SJCRH30 (cell line): ENCODE data around the gene ZNF622. TPM values are rescaled to one million over a fixed set of nuclear protein-coding genes. Genes with fewer than 3 reads are reported as not detected.
"Not testable (repeated sequence)": the region's sequence is repeated elsewhere in the genome, so short reads cannot be mapped to it uniquely, and the experiment has no call there.

ENCODE experiments used
- DNase-seq, 2 experiments: peaks; one replicate each; pipeline ENCODE4 v3.0.0-alpha.2; 2015 to 2020
- H3K27ac ChIP-seq: fragments of 250-450 bp; sonication (Bioruptor Pico); 2 replicates; pipeline ENCODE4 v1.5.1; 2020; ENCODE audit warnings: mild to moderate bottlenecking, moderate library complexity
- H3K27me3 ChIP-seq: fragments of 250-450 bp; sonication (Bioruptor Pico); 2 replicates; pipeline ENCODE4 v1.5.1; 2020; ENCODE audit warnings: mild to moderate bottlenecking, moderate library complexity
- H3K36me3 ChIP-seq: fragments of 250-450 bp; sonication (Bioruptor Pico); 2 replicates; pipeline ENCODE4 v1.5.1; 2020; ENCODE audit warnings: mild to moderate bottlenecking, moderate library complexity
- H3K4me1 ChIP-seq: fragments of 250-450 bp; sonication (Bioruptor Pico); 2 replicates; pipeline ENCODE4 v1.5.1; 2020; ENCODE audit warnings: mild to moderate bottlenecking, moderate library complexity
- H3K4me3 ChIP-seq: fragments of 250-450 bp; sonication (Bioruptor Pico); 2 replicates; pipeline ENCODE4 v1.5.1; 2020; ENCODE audit warnings: mild to moderate bottlenecking, moderate library complexity
- H3K9me3 ChIP-seq: fragments of 250-450 bp; sonication (Bioruptor Pico); replicated peaks from 2 replicates; pipeline ENCODE4 v1.5.1; 2020; ENCODE audit warnings: mild to moderate bottlenecking, moderate library complexity
- total RNA-seq: library from RNA; depleted of rRNA; stranded (reverse); fragments of >200 nt; shearing (Covaris generic); gene quantifications from 2 replicates; pipeline ENCODE4 v1.2.3, GENCODE V29; 2014

Gene ZNF622
- total RNA-seq, 1 experiment from 2014 or later, result 15.8 TPM

DNA sequence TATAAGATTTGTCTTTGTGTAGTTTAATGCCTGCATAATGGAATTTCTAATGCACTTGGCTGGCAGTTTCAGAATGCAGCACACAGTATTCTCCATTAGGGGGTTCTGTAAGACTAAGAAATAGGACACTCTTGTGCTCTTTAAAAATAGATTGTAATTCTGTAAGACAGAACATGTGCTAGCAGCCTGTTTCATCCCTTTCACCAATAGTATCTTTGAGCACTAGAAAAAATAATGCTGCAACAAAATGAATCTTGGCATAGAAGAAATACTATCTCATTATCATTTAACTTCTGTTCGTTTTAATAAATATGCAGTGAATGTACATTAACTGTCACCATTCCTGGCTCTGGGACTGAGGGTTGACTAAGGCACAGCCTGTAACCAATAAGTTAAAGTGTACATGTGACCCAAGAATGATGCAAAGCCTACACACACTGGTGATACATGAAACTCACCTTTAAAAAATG is 23.8 kb upstream of the ZNF622 start:
- Histone ChIP-seq H3K36me3 (no peaks in the 10 kb centered on the region), H3K27ac (no peak overlapping the region), H3K4me3 (no peak overlapping the region), H3K9me3 (no peaks in the 10 kb centered on the region), H3K27me3 (no peaks in the 10 kb centered on the region), H3K4me1 (peaks cover 17% of the 10 kb centered on the region)
- DNase-seq, result peak in 1 of 2 experiments; percentile 50

GRCh38 chr5:16487456-16487855 is 21.9 kb upstream of the ZNF622 start:
- H3K36me3 ChIP-seq, result no peaks in the 10 kb centered on the region
- no peak for DNase-seq
- H3K9me3 ChIP-seq, result no peaks in the 10 kb centered on the region
- H3K4me3 ChIP-seq, result no peak overlapping the region
- no peak overlapping the region for H3K27ac ChIP-seq
- H3K27me3 ChIP-seq, result no peaks in the 10 kb centered on the region
- H3K4me1 ChIP-seq, result peaks cover 5% of the 10 kb centered on the region

DNA sequence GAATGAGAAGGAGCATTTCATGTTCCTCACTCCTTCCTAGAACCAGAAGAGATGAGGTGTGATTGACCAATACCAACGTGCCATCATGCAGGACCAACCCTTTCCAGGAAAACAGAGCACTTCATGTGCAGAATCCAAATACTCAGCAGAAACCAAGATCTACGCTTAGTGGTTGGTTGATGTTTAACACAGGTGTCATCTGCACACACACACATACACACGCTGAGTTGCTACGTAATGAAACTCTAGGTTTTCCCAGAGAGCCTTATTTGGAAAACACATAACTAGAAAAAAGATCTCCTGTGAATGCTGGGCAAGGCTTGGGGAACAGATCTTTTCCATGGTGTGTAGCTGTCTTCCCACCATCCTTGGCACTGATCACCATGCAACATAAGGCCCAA is 21.1 kb upstream of the ZNF622 start:
- H3K27me3 ChIP-seq, result no peaks in the 10 kb centered on the region
- H3K36me3 ChIP-seq, result no peaks in the 10 kb centered on the region
- no peak for DNase-seq
- H3K4me3 ChIP-seq, result no peak overlapping the region
- H3K9me3 ChIP-seq, result no peaks in the 10 kb centered on the region
- H3K27ac ChIP-seq, result no peak overlapping the region
- H3K4me1 ChIP-seq, result peaks cover 1% of the 10 kb centered on the region; the same call in 1 of the 2 replicates

DNA sequence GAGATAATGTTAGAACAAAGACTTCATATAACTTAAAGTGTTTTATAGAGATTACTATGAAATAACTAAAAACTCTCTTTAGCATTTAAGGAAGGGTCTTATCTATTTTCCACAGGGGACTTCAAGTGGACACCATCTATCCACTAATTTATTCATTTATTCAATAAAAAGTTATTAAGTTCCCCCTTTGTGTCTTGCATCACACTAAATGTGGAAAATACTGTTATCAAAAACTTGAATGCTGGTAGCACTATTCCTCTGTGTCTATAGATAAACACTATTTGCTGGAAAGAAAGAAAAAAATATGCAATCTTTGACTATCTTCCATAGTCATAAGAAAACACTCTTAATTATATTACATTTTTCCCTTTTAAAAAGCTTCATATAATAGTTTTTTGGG is 20.1 kb upstream of the ZNF622 start:
- H3K27me3 ChIP-seq, result no peaks in the 10 kb centered on the region
- no peak for DNase-seq
- H3K36me3 ChIP-seq, result no peaks in the 10 kb centered on the region
- H3K27ac ChIP-seq, result no peak overlapping the region
- H3K4me1 ChIP-seq, result peaks cover 6% of the 10 kb centered on the region; the same call in 1 of the 2 replicates
- H3K4me3 ChIP-seq, result no peak overlapping the region
- no peaks in the 10 kb centered on the region for H3K9me3 ChIP-seq

DNA sequence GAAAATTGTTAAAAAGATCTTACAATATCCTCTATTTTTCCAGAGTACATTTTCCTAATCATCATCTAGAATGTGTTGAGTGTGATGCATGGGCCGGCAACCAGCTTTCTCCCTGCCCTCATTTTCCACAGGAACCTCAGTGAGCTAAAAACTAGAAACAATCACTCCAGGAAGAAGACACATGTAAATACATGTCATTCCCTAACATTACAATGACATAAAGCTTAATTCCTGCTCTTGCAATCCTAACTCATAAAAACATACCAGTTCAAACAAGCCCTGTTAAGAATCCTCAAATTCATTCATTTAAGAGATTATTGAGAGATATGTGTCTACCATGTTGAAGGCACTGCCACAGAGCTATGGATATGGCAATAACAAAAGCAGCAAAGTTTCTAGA is 18.5 kb upstream of the ZNF622 start:
- Histone ChIP-seq H3K27me3 (no peaks in the 10 kb centered on the region), H3K36me3 (no peaks in the 10 kb centered on the region), H3K4me3 (no peak overlapping the region), H3K9me3 (no peaks in the 10 kb centered on the region), H3K4me1 (peaks cover 9% of the 10 kb centered on the region; the same call in 1 of the 2 replicates), H3K27ac (no peak overlapping the region)
- DNase-seq, result no peak

GRCh38 chr5:16483361-16483760 is 17.8 kb upstream of the ZNF622 start:
- Histone ChIP-seq H3K4me1 (peaks cover 9% of the 10 kb centered on the region; the same call in 1 of the 2 replicates), H3K4me3 (no peak overlapping the region), H3K27me3 (no peaks in the 10 kb centered on the region), H3K9me3 (no peaks in the 10 kb centered on the region), H3K36me3 (no peaks in the 10 kb centered on the region), H3K27ac (no peak overlapping the region)
- no peak for DNase-seq

DNA sequence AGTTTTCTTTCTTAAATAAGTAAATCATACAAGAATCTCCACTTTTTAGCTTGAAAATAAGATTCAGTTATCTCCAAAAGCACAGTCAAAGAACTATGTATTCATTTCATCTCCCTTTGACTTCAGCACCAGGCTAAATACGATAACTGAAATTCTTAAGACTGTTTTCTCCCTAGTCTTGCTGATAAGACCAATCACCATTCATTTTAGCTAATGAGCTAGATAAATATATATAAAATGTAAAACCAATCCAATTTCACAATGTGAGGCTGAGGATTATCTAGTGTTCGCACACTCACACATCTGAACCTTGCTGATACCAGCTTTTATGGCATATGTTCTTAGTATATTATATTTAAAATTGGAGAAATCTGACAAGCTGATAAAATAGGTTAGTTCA is 17.3 kb upstream of the ZNF622 start:
- DNase-seq, result no peak

GRCh38 chr5:16480821-16481538 is 15.4 kb upstream of the ZNF622 start:
- DNase-seq, result peak in 1 of 2 experiments; percentile 24
- no peaks in the 10 kb centered on the region for H3K9me3 ChIP-seq
- no peaks in the 10 kb centered on the region for H3K27me3 ChIP-seq
- peak overlapping the region; percentile 49 for H3K27ac ChIP-seq
- H3K4me3 ChIP-seq, result no peak overlapping the region
- no peaks in the 10 kb centered on the region for H3K36me3 ChIP-seq
- peaks cover 9% of the 10 kb centered on the region; the same call in 1 of the 2 replicates for H3K4me1 ChIP-seq

More for the DNA sequence above, 17.3 kb upstream of the ZNF622 start:
- no peak overlapping the region for H3K27ac ChIP-seq
- no peak overlapping the region for H3K4me3 ChIP-seq
- no peaks in the 10 kb centered on the region for H3K9me3 ChIP-seq
- H3K27me3 ChIP-seq, result no peaks in the 10 kb centered on the region
- peaks cover 9% of the 10 kb centered on the region; the same call in 1 of the 2 replicates for H3K4me1 ChIP-seq
- H3K36me3 ChIP-seq, result no peaks in the 10 kb centered on the region

- Histone ChIP-seq H3K4me3 (no peak overlapping the region), H3K9me3 (no peaks in the 10 kb centered on the region), H3K4me1 (peaks cover 9% of the 10 kb centered on the region; the same call in 1 of the 2 replicates), H3K36me3 (no peaks in the 10 kb centered on the region), H3K27me3 (no peaks in the 10 kb centered on the region), H3K27ac (no peak overlapping the region)
- no peak for DNase-seq
These were observed 14.5 kb upstream of the ZNF622 start for GRCh38 chr5:16480144-16480543.

DNA sequence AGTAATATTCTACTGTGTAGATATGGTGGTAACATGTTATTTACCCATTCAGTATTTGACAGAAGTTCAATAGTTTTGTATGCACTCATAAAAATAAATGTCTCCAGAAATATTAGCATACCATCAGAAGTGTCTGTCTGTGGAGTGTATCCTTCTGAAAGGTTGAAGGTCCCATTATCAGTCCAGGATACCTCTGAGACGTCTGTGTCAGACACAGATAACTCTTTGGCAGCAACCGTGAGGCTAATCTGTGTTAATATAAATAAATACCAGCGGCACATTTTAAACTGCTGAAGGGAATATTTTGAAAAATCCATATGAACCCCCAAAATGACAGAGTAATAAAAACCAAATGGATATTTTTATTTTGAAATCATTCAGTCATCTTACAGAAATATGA is 11.9 kb upstream of the ZNF622 start:
- Histone ChIP-seq H3K4me3 (no peak overlapping the region), H3K27me3 (no peaks in the 10 kb centered on the region), H3K27ac (no peak overlapping the region), H3K9me3 (no peaks in the 10 kb centered on the region), H3K4me1 (peaks cover 9% of the 10 kb centered on the region; the same call in 1 of the 2 replicates), H3K36me3 (no peaks in the 10 kb centered on the region)
- DNase-seq, result no peak

DNA sequence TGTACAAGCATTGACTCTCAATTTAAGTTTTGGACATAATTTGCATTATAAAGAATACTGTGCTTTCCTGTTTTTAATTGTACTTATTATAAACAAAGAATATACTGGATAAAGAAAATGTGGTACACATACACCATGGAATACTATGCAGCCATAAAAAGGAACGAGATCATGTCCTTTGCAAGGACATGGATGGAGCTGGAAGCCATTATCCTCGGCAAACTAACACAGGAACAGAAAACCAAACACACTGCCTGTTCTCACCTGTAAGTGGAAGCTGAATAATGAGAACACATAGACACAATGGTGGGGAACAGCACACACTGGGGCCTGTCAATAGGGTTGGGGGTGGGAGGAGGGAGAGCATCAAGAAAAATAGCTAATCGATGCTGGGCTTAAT is 10.8 kb upstream of the ZNF622 start:
- not testable (repeated sequence) for H3K27ac ChIP-seq, H3K36me3 ChIP-seq, H3K9me3 ChIP-seq, H3K4me3 ChIP-seq, H3K4me1 ChIP-seq, DNase-seq, H3K27me3 ChIP-seq

GRCh38 chr5:16471387-16471786 is 5.8 kb upstream of the ZNF622 start:
- Histone ChIP-seq H3K4me3 (no peak overlapping the region), H3K4me1 (peaks cover 8% of the 10 kb centered on the region), H3K27ac (no peak overlapping the region), H3K9me3 (no peaks in the 10 kb centered on the region), H3K27me3 (no peaks in the 10 kb centered on the region), H3K36me3 (no peaks in the 10 kb centered on the region)
- no peak for DNase-seq

DNA sequence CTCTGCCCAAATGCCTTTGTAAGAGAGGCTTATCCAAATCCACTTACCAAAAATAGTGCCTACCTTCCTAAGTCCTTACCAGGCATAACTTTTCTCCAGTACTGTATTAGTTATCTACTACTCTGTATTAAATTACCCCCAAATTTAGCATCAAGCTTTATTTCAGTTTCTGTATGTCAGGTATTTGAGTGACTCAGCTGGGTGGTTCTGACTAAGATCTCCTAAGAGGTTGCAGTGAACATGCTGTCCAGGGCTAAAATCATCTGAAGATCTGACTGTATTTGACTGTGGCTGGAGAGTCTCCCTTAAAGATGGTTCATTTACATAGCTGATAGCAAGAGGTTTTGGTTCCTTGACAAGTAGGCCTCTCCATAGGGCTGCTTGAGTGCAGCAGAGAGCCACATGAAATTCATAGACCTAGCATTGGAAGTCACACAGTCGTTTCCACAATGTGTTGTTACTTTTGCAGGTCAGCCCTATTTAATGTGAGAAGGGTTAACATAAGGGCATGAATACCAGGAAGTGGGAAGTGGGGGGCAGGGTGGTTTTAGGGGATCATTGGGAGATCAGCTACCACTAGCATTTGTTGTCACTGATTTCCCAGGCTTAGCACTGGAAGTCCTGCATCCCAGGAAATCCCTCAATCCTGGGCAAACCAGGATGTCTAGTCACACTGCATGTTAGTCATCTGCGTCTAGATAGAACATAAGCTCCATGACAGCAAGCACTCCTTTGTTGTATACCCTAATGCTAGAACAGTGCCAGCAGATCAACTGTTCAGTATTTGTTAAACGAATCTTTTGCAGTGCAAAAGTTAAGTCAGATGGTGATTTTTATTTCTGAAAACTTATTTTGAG is 2.0 kb upstream of the ZNF622 start:
- DNase-seq, result no peak
- Histone ChIP-seq H3K4me1 (peaks cover 8% of the 10 kb centered on the region), H3K27ac (no peak overlapping the region), H3K4me3 (no peak overlapping the region), H3K27me3 (no peaks in the 10 kb centered on the region), H3K36me3 (no peaks in the 10 kb centered on the region; the same call in 1 of the 2 replicates), H3K9me3 (no peaks in the 10 kb centered on the region)

DNA sequence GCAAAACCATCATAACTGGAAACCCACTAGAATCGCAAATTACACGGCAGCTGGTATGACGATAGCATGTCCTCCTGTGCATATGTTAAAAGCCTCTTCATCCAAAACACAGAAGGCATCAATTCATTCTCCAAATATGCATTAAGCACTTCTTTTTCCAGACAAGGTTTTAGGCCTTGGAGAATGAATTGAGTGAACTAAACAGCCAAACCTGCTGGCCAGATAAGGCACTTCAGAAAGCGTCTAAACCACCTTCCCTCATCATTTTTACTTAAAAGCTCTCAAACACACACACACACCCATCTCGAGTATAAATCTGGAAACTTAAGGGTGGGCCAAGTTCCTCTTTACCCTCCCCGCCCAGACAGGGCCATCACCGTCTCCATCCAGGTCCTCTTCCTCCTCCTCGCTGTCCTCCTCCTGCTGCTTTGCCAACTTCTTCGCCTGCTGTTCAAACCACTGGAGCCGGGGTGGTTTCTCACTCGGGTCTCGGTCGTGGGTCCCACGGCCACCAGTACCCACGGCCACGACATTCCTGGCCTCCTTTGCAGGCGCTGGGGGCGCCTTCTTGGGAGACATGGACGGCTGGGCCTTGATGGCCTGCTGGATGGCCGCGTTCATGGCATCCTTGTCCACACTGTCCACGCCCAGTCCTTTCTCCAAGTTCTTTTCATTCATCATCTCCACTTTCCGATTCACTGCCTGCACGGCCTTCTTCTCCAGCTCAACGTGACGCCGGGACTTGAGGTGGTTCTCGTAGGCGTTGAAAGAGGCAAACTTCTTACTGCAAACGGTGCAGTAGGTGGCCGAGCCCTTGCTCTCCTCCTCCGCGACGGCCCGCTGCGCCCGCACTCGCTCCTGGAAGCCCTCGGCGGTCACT is 696 bp downstream of the ZNF622 start:
- Histone ChIP-seq H3K27ac (peak overlapping the region; percentile 66), H3K36me3 (peaks cover 4% of the 10 kb centered on the region), H3K4me3 (peak overlapping the region; percentile 77), H3K9me3 (no peaks in the 10 kb centered on the region), H3K27me3 (no peaks in the 10 kb centered on the region), H3K4me1 (peaks cover 22% of the 10 kb centered on the region)
- DNase-seq, result peak; percentile 7 to 9
